Stomach smooth muscle (tissue), 2 donors: ENCODE measurements around the gene CLEC17A.

Source experiments
- H3K27ac ChIP-seq: one replicate; pipeline ENCODE4 v1.7.0; 2013; ENCODE audit warnings: mild to moderate bottlenecking, low read length, inconsistent platforms
- H3K27me3 ChIP-seq, 2 donors: one replicate each; pipeline ENCODE4 v1.7.0; 2013; ENCODE audit warnings: low read length in 2 of 2; ENCODE audit not compliant: insufficient read depth in 2 of 2, control insufficient read depth in 1 of 2
- H3K36me3 ChIP-seq, 2 donors: one replicate each; pipeline ENCODE4 v1.7.0; 2013; ENCODE audit warnings: low read length in 2 of 2; ENCODE audit not compliant: control insufficient read depth in 2 of 2, insufficient read depth in 2 of 2
- H3K4me1 ChIP-seq: one replicate; pipeline ENCODE4 v1.7.0; 2013; ENCODE audit warnings: low read length; ENCODE audit not compliant: control insufficient read depth, insufficient read depth
- H3K4me3 ChIP-seq, 2 donors: one replicate each; pipeline ENCODE4 v1.7.0; 2013; ENCODE audit warnings: low read length in 2 of 2
- H3K9ac ChIP-seq, 2 donors: one replicate each; pipeline ENCODE4 v1.7.0; 2013; ENCODE audit warnings: low read length in 2 of 2, mild to moderate bottlenecking in 1 of 2
- H3K9me3 ChIP-seq, 2 donors: one replicate each; pipeline ENCODE4 v1.7.0; 2013; ENCODE audit warnings: low read length in 2 of 2; ENCODE audit not compliant: control insufficient read depth in 2 of 2
- donor health status: healthy.
- donor health status: Pancreatic carcinoma.

CLEC17A gene

DNA sequence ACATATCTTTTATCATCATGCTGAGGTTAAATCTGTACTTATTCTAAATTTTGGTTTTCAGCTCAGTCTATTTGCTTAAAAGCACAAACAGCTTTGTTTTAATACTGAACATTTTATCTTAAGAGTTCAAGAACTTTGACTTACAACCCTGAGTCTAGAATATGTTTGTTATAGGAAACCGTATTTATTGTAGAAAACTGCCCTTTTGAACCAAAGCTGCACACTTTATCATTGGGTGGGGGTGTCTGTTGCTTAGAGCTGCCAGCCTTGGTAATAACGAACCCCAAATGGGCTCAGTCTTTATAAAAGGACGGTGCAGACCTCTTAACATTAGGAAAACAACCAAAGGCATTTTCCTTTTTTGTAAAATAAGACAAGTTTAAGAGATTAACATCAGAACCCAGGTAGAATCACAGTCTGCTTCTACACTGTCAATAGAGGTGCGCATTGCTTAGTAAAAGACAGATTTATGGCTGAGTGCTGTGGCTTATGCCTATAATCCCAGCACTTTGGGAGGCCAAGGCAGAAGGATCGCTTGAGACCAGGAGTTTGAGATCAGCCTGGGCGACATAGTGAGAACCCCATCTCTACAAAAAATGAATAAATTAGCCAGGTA lies 77.1 kb downstream of the CLEC17A start:
- Histone ChIP-seq H3K4me3 (no peak overlapping the region), H3K36me3 (no peaks in the 10 kb centered on the region), H3K4me1 (no peaks in the 10 kb centered on the region), H3K9ac (no peak overlapping the region), H3K9me3 (no peaks in the 10 kb centered on the region), H3K27ac (no peak overlapping the region), H3K27me3 (no peaks in the 10 kb centered on the region)

DNA sequence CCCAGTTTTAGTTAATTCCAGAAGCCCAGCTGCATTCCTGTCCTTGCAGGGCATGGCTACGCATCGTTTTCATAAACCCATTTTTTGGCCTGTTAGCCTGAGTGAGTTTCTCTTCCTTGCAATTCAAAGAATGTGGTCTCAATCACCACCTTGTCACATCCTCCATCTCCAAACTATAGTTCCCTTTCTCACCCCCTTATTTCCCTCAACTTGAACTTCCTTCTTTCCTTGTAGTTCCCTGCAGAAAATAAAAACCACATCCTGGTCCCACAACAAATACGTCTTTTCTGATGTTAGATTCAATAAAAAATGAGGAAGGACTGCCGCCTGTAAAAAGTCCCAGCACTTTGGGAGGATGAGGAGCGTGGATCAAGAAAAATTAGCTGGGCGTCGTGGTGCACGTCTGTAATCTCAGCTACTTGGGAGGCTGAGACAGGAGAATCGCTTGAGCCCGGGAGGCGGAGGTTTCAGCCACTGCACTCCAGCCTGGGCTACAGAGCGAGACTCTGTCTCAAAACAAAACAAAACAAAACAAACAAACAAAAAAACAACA lies 78.6 kb downstream of the CLEC17A start:
- H3K4me1 ChIP-seq, result no peaks in the 10 kb centered on the region
- H3K9me3 ChIP-seq, result no peaks in the 10 kb centered on the region
- no peak overlapping the region for H3K27ac ChIP-seq
- no peaks in the 10 kb centered on the region for H3K36me3 ChIP-seq
- H3K27me3 ChIP-seq, result no peaks in the 10 kb centered on the region
- H3K9ac ChIP-seq, result no peak overlapping the region
- H3K4me3 ChIP-seq, result no peak overlapping the region
